ENCODE data around the gene HERPUD2.

DNA sequence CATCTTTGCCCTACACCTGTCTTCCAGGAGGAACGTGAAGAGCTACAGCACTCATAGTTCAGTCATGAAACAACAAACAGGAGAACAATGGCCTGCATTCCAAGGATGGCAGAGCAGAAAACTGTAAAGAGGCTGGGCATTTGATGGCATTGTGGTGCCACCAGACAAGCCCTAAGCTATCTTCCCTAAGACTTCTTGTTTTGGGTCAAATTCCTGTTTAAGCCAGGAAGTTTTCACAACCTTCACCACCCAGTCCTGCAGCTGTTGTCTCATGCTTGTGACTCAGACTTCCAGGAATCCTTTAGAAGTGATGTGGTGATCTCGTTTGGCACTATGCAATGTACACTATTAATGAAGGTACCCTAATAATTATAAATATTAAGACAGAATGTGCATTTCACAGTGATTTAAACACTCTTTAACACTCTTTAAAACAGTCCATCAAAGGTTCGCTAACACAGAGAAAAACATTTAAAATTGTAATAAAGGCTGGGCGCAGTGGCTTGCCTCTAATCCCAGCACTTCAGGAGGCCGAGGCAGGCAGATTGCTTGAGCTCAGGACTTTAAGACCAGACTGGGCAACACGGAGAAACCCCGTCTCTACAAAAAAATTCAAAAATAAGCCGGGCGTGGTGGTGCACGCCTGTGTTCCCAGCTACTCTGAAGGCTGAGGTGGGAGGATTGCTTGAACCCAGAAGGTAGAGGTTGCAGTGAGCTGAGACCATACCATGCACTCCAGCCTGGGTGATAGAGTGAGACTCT is 2.7 kb upstream of the HERPUD2 start:
- TF ChIP-seq SUZ12 (IDR thresholded peaks at IDR 0.05): no peak
- TF ChIP-seq BHLHE40 (IDR thresholded peaks at IDR 0.05; ENCODE audit: borderline replicate concordance): no peak
- no peak for TF ChIP-seq LEF1 (IDR thresholded peaks at IDR 0.05; ENCODE audit: borderline replicate concordance)
- no peak for TF ChIP-seq ELF4 (IDR thresholded peaks at IDR 0.05)
- no peak for TF ChIP-seq SP1 (IDR thresholded peaks at IDR 0.05)
- TF ChIP-seq HDGF (IDR thresholded peaks at IDR 0.05; ENCODE audit: borderline replicate concordance): no peak
- no peak for TF ChIP-seq FOXA1 (IDR thresholded peaks at IDR 0.05)
- TF ChIP-seq FOXM1 (IDR thresholded peaks at IDR 0.05; ENCODE audit: borderline replicate concordance): no peak

All from HEK293T (cell line).